Stimulated activated CD8-positive, alpha-beta memory T cell treated with anti-CD3 and anti-CD28 coated beads, Interleukin-7, amount 100 ng/mL, for 48 hours (primary cell): Measurements from ENCODE around the gene MAN1B1.

Experiments used
- DNase-seq, 2 donors: peaks; one replicate each; pipeline ENCODE4 v3.0.0-alpha.2; 2020; ENCODE audit warnings: low read depth in 1 of 2; ENCODE audit errors: extremely low read depth in 1 of 2

The MAN1B1 gene

GRCh38 chr9:137086531-137087408 is at the start of gene MAN1B1:
MAN1B1 (plus strand) TSS chr9:137086985; CDS start chr9:137087000, 15 bp downstream.
- peak; percentile 100 for DNase-seq

- no peak for DNase-seq
Observed at GRCh38 chr9:137037035-137037434, 49.8 kb upstream of the MAN1B1 start.

GRCh38 chr9:137037483-137037882 is 49.3 kb upstream of the MAN1B1 start:
- no peak for DNase-seq

- DNase-seq: no peak
Observed at GRCh38 chr9:137038916-137039315, 47.9 kb upstream of the MAN1B1 start.

GRCh38 chr9:137039611-137040366 is 47.0 kb upstream of the MAN1B1 start:
- DNase-seq: no peak

GRCh38 chr9:137040568-137040967 is 46.2 kb upstream of the MAN1B1 start:
- DNase-seq: no peak

GRCh38 chr9:137041124-137041523 is 45.7 kb upstream of the MAN1B1 start:
- no peak for DNase-seq

GRCh38 chr9:137042751-137043727 is 43.7 kb upstream of the MAN1B1 start:
- no peak for DNase-seq

GRCh38 chr9:137044037-137044436 is 42.7 kb upstream of the MAN1B1 start:
- DNase-seq: no peak

- DNase-seq: no peak
Observed at GRCh38 chr9:137044502-137045177, 42.1 kb upstream of the MAN1B1 start.

GRCh38 chr9:137045294-137046087 is 41.3 kb upstream of the MAN1B1 start:
- DNase-seq: no peak

GRCh38 chr9:137046088-137046787 is 40.5 kb upstream of the MAN1B1 start, which contains the start of gene NPDC1:
NPDC1 (minus strand) TSS chr9:137046177; CDS start chr9:137045989, 188 bp downstream.
- peak in 1 of 2 donors; percentile 71 for DNase-seq

- no peak for DNase-seq
Observed at GRCh38 chr9:137048655-137049543, 37.9 kb upstream of the MAN1B1 start.

GRCh38 chr9:137049544-137050449 is 37.0 kb upstream of the MAN1B1 start:
- DNase-seq: peak in 1 of 2 donors; percentile 53

GRCh38 chr9:137050570-137050969 is 36.2 kb upstream of the MAN1B1 start:
- DNase-seq: no peak

GRCh38 chr9:137051145-137051724 is 35.5 kb upstream of the MAN1B1 start:
- DNase-seq: no peak
